Kidney (tissue), 14 donors: ENCODE measurements around the gene GRIN2A. TPM values are rescaled to one million over a fixed set of nuclear protein-coding genes. Genes with fewer than 3 reads are reported as not detected.
A peak's percentile ranks its signal among the peaks of the same experiment; 100 is the strongest.

ENCODE experiments used
- DNase-seq, 5 donors: peaks; one replicate each; pipeline ENCODE4 v3.0.0-alpha.2; 2013 to 2020
- FAIRE-seq: peaks from 2 replicates; lab custom pipeline; 2012; peaks lifted over from hg19 to GRCh38; lab: Jason Lieb, UNC
- H3K27ac ChIP-seq, 2 donors: one replicate each; pipeline ENCODE4 v1.7.0; 2013; ENCODE audit warnings: low read depth in 2 of 2, low read length in 2 of 2, inconsistent platforms in 1 of 2
- H3K27me3 ChIP-seq: one replicate; pipeline ENCODE4 v1.7.1; 2013; ENCODE audit warnings: low read length, inconsistent platforms; ENCODE audit not compliant: control insufficient read depth, insufficient read depth
- H3K36me3 ChIP-seq, 3 donors: one replicate each; pipeline versions ENCODE4 v1.7.0 to v1.7.1; 2013; ENCODE audit warnings: low read length in 3 of 3, control low read depth in 1 of 3, inconsistent platforms in 1 of 3; ENCODE audit not compliant: insufficient read depth in 3 of 3, control insufficient read depth in 2 of 3
- H3K4me1 ChIP-seq, 3 donors: one replicate each; pipeline versions ENCODE4 v1.7.0 to v1.7.1; 2013; ENCODE audit warnings: low read length in 3 of 3, inconsistent platforms in 1 of 3, low read depth in 1 of 3; ENCODE audit not compliant: control insufficient read depth in 2 of 3, insufficient read depth in 2 of 3
- H3K4me3 ChIP-seq, 3 donors: one replicate each; pipeline versions ENCODE4 v1.7.0 to v1.8.1; 2013; ENCODE audit warnings: low read length in 3 of 3, control low read depth in 1 of 3, inconsistent platforms in 1 of 3
- H3K9ac ChIP-seq, 3 donors: one replicate each; pipeline versions ENCODE4 v1.7.0 to v1.7.1; 2013; ENCODE audit warnings: low read length in 3 of 3, control low read depth in 1 of 3, inconsistent platforms in 1 of 3
- H3K9me3 ChIP-seq, 3 donors: one replicate each; pipeline versions ENCODE4 v1.7.0 to v1.7.1; 2013; ENCODE audit warnings: low read length in 3 of 3, control low read depth in 1 of 3, inconsistent platforms in 1 of 3; ENCODE audit not compliant: control insufficient read depth in 2 of 3, insufficient read depth in 1 of 3
- intact Hi-C: fragments of 100-400 bp; cut with DNase I; formaldehyde crosslinking; loops from one replicate; pipeline ENCODE4 v1.11.1; 2022
- polyA plus RNA-seq: library from polyadenylated mRNA; stranded (reverse); fragments of 350-450 nt; fragmentation: Illumina TruSeq; extraction: RNeasy Lipid Tissue Mini Kit (QIAGEN cat#74804); gene quantifications from one replicate; pipeline ENCODE4 v1.2.3, GENCODE V29; 2014; ENCODE audit warnings: low read depth, low replicate concordance; ENCODE audit not compliant: insufficient read depth
- total RNA-seq: library from RNA; stranded (reverse); fragmentation: NEBNext Ultra II Directional; extraction: Animal tissue kit (Norgen Biotek cat#: 25700); gene quantifications from one replicate; pipeline ENCODE4 v1.2.1, GENCODE V29; 2021
- TF ChIP-seq, protein P1 (sequence below): IDR thresholded peaks from 3 replicates; pipeline ENCODE4 v1.5.1; 2012; ENCODE audit warnings: mild to moderate bottlenecking, moderate library complexity, borderline replicate concordance; ENCODE audit not compliant: insufficient read depth; ENCODE audit errors: extremely low read depth
- donor health status: control.
- donor health status: control.
- donor health status: control.
- donor health status: control.
- donor health status: control.
- donor health status: DM: yes; HTN: yes; CAD: no.
- donor health status: Normal renal cell carcinoma (clear cell type).

GRIN2A gene
- total and polyA plus RNA-seq, 2 donors from 2014 or later, result 0.28 to 6.5 TPM

DNA sequence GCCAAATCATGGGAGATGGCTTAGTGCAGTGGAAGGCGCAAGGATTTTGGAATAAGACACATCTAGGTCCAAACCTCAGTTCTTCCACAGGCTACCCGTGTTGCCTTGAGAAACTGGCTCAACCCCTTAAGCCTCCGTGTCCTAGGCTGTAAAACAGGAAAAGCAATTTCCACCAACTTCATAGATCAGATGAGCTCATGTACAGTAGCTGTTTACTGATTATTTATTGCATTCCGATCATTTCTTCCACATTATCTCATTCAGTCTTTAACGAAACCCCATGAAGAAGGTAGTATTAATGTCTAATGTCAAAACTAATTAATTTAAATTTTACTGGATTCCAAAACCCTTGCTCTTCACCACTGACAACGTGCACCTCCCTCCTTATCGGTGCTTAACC lies 231.6 kb downstream of the GRIN2A start:
- no peak for DNase-seq
- H3K9ac ChIP-seq, result no peak overlapping the region
- no peak for FAIRE-seq
- intact Hi-C loops, result no loop called here
- H3K4me1 ChIP-seq, result peaks cover 0 to 3% (median 0%) of the 10 kb centered on the region in 3 donors
- no peaks in the 10 kb centered on the region for H3K9me3 ChIP-seq
- no peak overlapping the region for H3K27ac ChIP-seq
- TF ChIP-seq, protein P1, sequence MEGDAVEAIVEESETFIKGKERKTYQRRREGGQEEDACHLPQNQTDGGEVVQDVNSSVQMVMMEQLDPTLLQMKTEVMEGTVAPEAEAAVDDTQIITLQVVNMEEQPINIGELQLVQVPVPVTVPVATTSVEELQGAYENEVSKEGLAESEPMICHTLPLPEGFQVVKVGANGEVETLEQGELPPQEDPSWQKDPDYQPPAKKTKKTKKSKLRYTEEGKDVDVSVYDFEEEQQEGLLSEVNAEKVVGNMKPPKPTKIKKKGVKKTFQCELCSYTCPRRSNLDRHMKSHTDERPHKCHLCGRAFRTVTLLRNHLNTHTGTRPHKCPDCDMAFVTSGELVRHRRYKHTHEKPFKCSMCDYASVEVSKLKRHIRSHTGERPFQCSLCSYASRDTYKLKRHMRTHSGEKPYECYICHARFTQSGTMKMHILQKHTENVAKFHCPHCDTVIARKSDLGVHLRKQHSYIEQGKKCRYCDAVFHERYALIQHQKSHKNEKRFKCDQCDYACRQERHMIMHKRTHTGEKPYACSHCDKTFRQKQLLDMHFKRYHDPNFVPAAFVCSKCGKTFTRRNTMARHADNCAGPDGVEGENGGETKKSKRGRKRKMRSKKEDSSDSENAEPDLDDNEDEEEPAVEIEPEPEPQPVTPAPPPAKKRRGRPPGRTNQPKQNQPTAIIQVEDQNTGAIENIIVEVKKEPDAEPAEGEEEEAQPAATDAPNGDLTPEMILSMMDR, result no peak
- no peaks in the 10 kb centered on the region for H3K36me3 ChIP-seq
- H3K4me3 ChIP-seq, result no peak overlapping the region
- no peaks in the 10 kb centered on the region for H3K27me3 ChIP-seq

DNA sequence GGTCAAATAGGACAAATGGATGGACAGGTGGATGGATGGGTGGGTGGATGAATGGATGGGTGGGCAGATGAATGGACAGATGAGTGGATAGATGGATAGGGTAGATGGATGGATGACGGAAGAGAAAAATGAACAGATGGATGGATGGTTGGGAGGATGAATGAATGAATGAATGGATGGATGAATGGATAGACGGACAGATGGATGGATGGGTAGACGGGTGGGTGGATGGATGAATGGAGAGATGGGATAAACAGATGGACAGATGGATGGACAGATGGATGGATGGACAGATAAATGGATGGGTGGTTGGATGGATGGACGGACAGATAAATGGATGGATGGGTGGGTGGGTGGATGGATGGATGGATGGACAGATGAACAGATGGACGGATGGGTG lies 232.8 kb downstream of the GRIN2A start:
- no peak overlapping the region for H3K4me3 ChIP-seq
- no peaks in the 10 kb centered on the region for H3K4me1 ChIP-seq
- TF ChIP-seq, protein P1, result no peak
- intact Hi-C loops, result no loop called here
- H3K36me3 ChIP-seq, result no peaks in the 10 kb centered on the region
- DNase-seq (no peak), FAIRE-seq (no peak)
- H3K9ac ChIP-seq, result no peak overlapping the region
- H3K27ac ChIP-seq, result no peak overlapping the region
- H3K9me3 ChIP-seq, result no peaks in the 10 kb centered on the region
- no peaks in the 10 kb centered on the region for H3K27me3 ChIP-seq

DNA sequence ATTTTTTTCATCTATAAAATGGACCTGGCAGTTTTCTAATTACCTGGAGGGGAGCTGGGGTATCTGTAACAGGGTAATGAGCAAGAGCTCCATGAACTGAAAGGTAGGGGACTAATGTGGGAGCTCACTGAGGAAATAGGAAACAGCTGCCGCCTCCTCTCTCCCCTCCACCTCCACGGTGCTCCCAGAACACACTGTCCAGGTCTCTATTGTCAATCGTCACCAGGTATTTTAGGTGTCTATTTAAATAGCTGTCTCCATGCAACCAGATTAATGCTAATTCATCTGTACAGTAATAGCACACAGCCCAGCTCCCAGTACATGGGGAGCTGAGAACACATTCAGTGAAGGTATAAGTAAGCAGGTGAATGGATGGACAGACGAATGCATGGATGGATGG lies 233.3 kb downstream of the GRIN2A start:
- no peaks in the 10 kb centered on the region for H3K9me3 ChIP-seq
- FAIRE-seq (no peak), DNase-seq (no peak)
- no peaks in the 10 kb centered on the region for H3K4me1 ChIP-seq
- H3K36me3 ChIP-seq, result no peaks in the 10 kb centered on the region
- H3K4me3 ChIP-seq, result no peak overlapping the region
- H3K9ac ChIP-seq, result no peak overlapping the region
- TF ChIP-seq, protein P1, result no peak
- intact Hi-C loops, result no loop called here
- H3K27me3 ChIP-seq, result no peaks in the 10 kb centered on the region
- H3K27ac ChIP-seq, result no peak overlapping the region

DNA sequence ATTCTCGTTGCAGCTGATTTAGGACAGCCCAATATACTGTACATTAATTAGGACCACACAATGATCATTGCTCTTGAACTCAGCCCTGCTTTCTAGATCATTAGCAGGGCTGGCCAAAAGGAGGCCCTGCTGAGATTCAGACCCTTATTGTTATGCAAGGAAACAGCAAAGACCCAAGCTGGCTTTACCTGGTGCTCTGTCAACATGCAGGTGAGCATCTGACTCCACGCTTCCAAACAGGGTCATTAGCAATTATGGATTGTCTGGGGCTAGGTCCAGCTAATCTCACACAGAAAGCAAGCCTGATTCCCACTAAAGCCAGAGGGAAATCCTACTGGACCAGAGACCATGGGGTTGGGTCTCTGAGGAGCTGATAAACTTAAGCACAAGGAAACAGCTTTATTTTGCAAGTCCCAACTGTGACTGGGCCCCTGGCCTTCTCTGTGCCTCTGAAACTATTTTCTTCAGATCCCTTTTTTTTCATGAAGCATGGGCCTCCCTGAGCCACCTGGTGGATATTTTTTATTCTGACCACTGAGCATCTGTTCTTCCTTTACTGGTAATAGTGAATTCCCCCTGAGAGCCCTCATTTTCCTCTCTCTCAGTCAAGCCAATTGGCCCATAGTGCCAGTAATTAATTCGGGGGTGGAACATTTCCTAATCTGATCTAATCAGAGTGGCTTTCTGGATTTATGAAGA lies 236.1 kb downstream of the GRIN2A start:
- H3K4me1 ChIP-seq, result no peaks in the 10 kb centered on the region
- TF ChIP-seq, protein P1, result no peak
- H3K9me3 ChIP-seq, result no peaks in the 10 kb centered on the region
- no peak overlapping the region for H3K9ac ChIP-seq
- intact Hi-C loops, result no loop called here
- FAIRE-seq (no peak), DNase-seq (peak in 1 of 5 donors; percentile 1)
- no peak overlapping the region for H3K27ac ChIP-seq
- no peaks in the 10 kb centered on the region for H3K36me3 ChIP-seq
- H3K4me3 ChIP-seq, result no peak overlapping the region
- no peaks in the 10 kb centered on the region for H3K27me3 ChIP-seq
